Myocyte (in vitro differentiated cells): Measurements from ENCODE around the gene OR2B2. TPM values are rescaled to one million over a fixed set of nuclear protein-coding genes. Genes with fewer than 3 reads are reported as not detected.
"Not testable (repeated sequence)": the region's sequence is repeated elsewhere in the genome, so short reads cannot be mapped to it uniquely, and the experiment has no call there.

Source experiments
- DNase-seq: peaks from one replicate; pipeline ENCODE4 v3.0.0-alpha.2; 2012; ENCODE audit warnings: low read depth
- polyA plus RNA-seq: library from polyadenylated mRNA; unstranded; fragments of >200 nt; gene quantifications from one replicate; pipeline ENCODE4 v1.2.1, GENCODE V29; 2012; ENCODE audit warnings: missing spikeins
- total RNA-seq: library from RNA; depleted of rRNA; stranded (reverse); fragments of >200 nt; gene quantifications from 2 replicates; pipeline ENCODE4 v1.2.3, GENCODE V29; 2014

OR2B2 gene
- not detected in 2 replicates for total RNA-seq
- polyA plus RNA-seq: not detected

GRCh38 chr6:27911956-27912446 is at the start of gene OR2B2:
Gene OR2B2 (minus strand): TSS chr6:27912396. CDS start chr6:27912319, 77 bp downstream.
- no peak for DNase-seq

- DNase-seq: peak; percentile 22
Measured at GRCh38 chr6:27957516-27957915, 45.3 kb upstream of the OR2B2 start.

GRCh38 chr6:27956941-27957340 is 44.7 kb upstream of the OR2B2 start, which contains the start of gene OR2B6:
Gene OR2B6 (plus strand): TSS chr6:27957241. CDS start chr6:27957241, 0 bp downstream.
- DNase-seq: no peak

GRCh38 chr6:27951040-27951439 is 38.8 kb upstream of the OR2B2 start:
- no peak for DNase-seq

GRCh38 chr6:27948237-27948636 is 36.0 kb upstream of the OR2B2 start:
- no peak for DNase-seq

- not testable (repeated sequence) for DNase-seq
Measured at GRCh38 chr6:27943072-27943471, 30.9 kb upstream of the OR2B2 start.

GRCh38 chr6:27940766-27941165 is 28.6 kb upstream of the OR2B2 start:
- DNase-seq: no peak

GRCh38 chr6:27931209-27931608 is 19.0 kb upstream of the OR2B2 start:
- DNase-seq: no peak

GRCh38 chr6:27929930-27930329 is 17.7 kb upstream of the OR2B2 start:
- DNase-seq: not testable (repeated sequence)

- DNase-seq: not testable (repeated sequence)
Measured at GRCh38 chr6:27928041-27928440, 15.8 kb upstream of the OR2B2 start.

- DNase-seq: no peak
Measured at GRCh38 chr6:27924179-27924578, 12.0 kb upstream of the OR2B2 start.

- DNase-seq: no peak
Measured at GRCh38 chr6:27922949-27923348, 10.8 kb upstream of the OR2B2 start.

GRCh38 chr6:27908017-27908416 is 4.2 kb downstream of the OR2B2 start:
- no peak for DNase-seq

GRCh38 chr6:27902335-27903314 is 9.6 kb downstream of the OR2B2 start:
- DNase-seq: peak; percentile 87

GRCh38 chr6:27901801-27902200 is 10.4 kb downstream of the OR2B2 start:
- no peak for DNase-seq

- DNase-seq: not testable (repeated sequence)
Measured at GRCh38 chr6:27900197-27900596, 12.0 kb downstream of the OR2B2 start.

GRCh38 chr6:27899543-27899942 is 12.7 kb downstream of the OR2B2 start:
- no peak for DNase-seq

- DNase-seq: no peak
Measured at GRCh38 chr6:27897580-27898206, 14.5 kb downstream of the OR2B2 start.

- DNase-seq: no peak
Measured at GRCh38 chr6:27896398-27896796, 15.8 kb downstream of the OR2B2 start.

GRCh38 chr6:27894839-27895762 is 17.1 kb downstream of the OR2B2 start:
- DNase-seq: peak; percentile 86
